ENCODE results near the gene KCNK13. TPM values are rescaled to one million over a fixed set of nuclear protein-coding genes. Genes with fewer than 3 reads are reported as not detected.

Gene KCNK13
- total RNA-seq, 1 experiment from 2014 or later = not detected

GRCh38 chr14:90095096-90095495 lies 33.3 kb downstream of the KCNK13 start:
- Histone ChIP-seq H3K27ac (ENCODE audit: low read length) (no peak overlapping the region), H3K9me3 (ENCODE audit: control insufficient read depth, insufficient read depth, low read depth, low read length) (no peaks in the 10 kb centered on the region), H3K4me3 (ENCODE audit: low read depth in 2 of 2, low read length in 2 of 2) (no peak overlapping the region), H3K36me3 (ENCODE audit: control insufficient read depth, insufficient read depth, low read length) (no peaks in the 10 kb centered on the region), H3K27me3 (ENCODE audit: control insufficient read depth, insufficient read depth, low read length) (no peaks in the 10 kb centered on the region), H3K4me1 (ENCODE audit: control insufficient read depth, insufficient read depth, low read length) (no peaks in the 10 kb centered on the region)
- POLR2A ChIA-PET = no interaction called here
- intact Hi-C loops (cut with micrococcal nuclease; ENCODE audit: unreplicated experiment) (no loop called here), in situ Hi-C loops (cut with HindIII; ENCODE audit: low pct_unique_long_range_greater_than_20kb, low sequenced_read_pairs) (no loop called here)
- CTCF ChIA-PET = no interaction called here
- no peak for TF ChIP-seq SIN3A (IDR thresholded peaks at IDR 0.05; ENCODE audit: borderline replicate concordance, insufficient read depth, low read depth, low read length)
- TF ChIP-seq, protein P1, sequence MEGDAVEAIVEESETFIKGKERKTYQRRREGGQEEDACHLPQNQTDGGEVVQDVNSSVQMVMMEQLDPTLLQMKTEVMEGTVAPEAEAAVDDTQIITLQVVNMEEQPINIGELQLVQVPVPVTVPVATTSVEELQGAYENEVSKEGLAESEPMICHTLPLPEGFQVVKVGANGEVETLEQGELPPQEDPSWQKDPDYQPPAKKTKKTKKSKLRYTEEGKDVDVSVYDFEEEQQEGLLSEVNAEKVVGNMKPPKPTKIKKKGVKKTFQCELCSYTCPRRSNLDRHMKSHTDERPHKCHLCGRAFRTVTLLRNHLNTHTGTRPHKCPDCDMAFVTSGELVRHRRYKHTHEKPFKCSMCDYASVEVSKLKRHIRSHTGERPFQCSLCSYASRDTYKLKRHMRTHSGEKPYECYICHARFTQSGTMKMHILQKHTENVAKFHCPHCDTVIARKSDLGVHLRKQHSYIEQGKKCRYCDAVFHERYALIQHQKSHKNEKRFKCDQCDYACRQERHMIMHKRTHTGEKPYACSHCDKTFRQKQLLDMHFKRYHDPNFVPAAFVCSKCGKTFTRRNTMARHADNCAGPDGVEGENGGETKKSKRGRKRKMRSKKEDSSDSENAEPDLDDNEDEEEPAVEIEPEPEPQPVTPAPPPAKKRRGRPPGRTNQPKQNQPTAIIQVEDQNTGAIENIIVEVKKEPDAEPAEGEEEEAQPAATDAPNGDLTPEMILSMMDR (IDR thresholded peaks at IDR 0.05) = no peak
- TF ChIP-seq, protein P2, sequence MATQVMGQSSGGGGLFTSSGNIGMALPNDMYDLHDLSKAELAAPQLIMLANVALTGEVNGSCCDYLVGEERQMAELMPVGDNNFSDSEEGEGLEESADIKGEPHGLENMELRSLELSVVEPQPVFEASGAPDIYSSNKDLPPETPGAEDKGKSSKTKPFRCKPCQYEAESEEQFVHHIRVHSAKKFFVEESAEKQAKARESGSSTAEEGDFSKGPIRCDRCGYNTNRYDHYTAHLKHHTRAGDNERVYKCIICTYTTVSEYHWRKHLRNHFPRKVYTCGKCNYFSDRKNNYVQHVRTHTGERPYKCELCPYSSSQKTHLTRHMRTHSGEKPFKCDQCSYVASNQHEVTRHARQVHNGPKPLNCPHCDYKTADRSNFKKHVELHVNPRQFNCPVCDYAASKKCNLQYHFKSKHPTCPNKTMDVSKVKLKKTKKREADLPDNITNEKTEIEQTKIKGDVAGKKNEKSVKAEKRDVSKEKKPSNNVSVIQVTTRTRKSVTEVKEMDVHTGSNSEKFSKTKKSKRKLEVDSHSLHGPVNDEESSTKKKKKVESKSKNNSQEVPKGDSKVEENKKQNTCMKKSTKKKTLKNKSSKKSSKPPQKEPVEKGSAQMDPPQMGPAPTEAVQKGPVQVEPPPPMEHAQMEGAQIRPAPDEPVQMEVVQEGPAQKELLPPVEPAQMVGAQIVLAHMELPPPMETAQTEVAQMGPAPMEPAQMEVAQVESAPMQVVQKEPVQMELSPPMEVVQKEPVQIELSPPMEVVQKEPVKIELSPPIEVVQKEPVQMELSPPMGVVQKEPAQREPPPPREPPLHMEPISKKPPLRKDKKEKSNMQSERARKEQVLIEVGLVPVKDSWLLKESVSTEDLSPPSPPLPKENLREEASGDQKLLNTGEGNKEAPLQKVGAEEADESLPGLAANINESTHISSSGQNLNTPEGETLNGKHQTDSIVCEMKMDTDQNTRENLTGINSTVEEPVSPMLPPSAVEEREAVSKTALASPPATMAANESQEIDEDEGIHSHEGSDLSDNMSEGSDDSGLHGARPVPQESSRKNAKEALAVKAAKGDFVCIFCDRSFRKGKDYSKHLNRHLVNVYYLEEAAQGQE (IDR thresholded peaks at IDR 0.05; ENCODE audit: insufficient read depth in 1 of 2, low read depth in 2 of 2, low read length in 1 of 2) = no peak
- no TSS peak for BruUV-seq (replicated peaks)
- DNase-seq (ENCODE audit: low read depth, low spot score) (no peak), ATAC-seq (no peak)

- in situ Hi-C loops (cut with HindIII; ENCODE audit: low pct_unique_long_range_greater_than_20kb, low sequenced_read_pairs) = no loop called here
- DNase-seq (ENCODE audit: low read depth, low spot score) = no peak
- intact Hi-C loops (cut with micrococcal nuclease; ENCODE audit: unreplicated experiment) = no loop called here
- ChIA-PET CTCF (no interaction called here), POLR2A (no interaction called here)
- no peaks in the 10 kb centered on the region for H3K9me3 ChIP-seq (ENCODE audit: control insufficient read depth, insufficient read depth, low read depth, low read length)
- no peaks in the 10 kb centered on the region for H3K36me3 ChIP-seq (ENCODE audit: control insufficient read depth, insufficient read depth, low read length)
- H3K4me1 ChIP-seq (ENCODE audit: control insufficient read depth, insufficient read depth, low read length) = no peaks in the 10 kb centered on the region
- no peak overlapping the region for H3K27ac ChIP-seq (ENCODE audit: low read length)
- no peak overlapping the region for H3K4me3 ChIP-seq (ENCODE audit: low read depth in 2 of 2, low read length in 2 of 2)
- H3K27me3 ChIP-seq (ENCODE audit: control insufficient read depth, insufficient read depth, low read length) = no peaks in the 10 kb centered on the region
- TF ChIP-seq, protein P2 (IDR thresholded peaks at IDR 0.05; ENCODE audit: insufficient read depth in 1 of 2, low read depth in 2 of 2, low read length in 1 of 2) = no peak
- TF ChIP-seq, protein P1 (IDR thresholded peaks at IDR 0.05) = no peak
- TF ChIP-seq SIN3A (IDR thresholded peaks at IDR 0.05; ENCODE audit: borderline replicate concordance, insufficient read depth, low read depth, low read length) = no peak
- no peak for TF ChIP-seq TCF7L2 (IDR thresholded peaks at IDR 0.05; ENCODE audit: low read depth, low read length)
- TF ChIP-seq POLR2AphosphoS5 (IDR thresholded peaks at IDR 0.05; ENCODE audit: low read depth, low read length) = no peak
- ATAC-seq = no peak
- BruUV-seq (replicated peaks) = no TSS peak
Measured at GRCh38 chr14:90096566-90096965, 34.8 kb downstream of the KCNK13 start.

Measured in Panc1 (cell line).